NCI-H2227 treated with DMSO at 0.1 percent for 48 hours (cell line): ENCODE measurements around the gene NOL4L.

Experiments
- DNase-seq: peaks from one replicate; lab custom pipeline; 2025; lab: John Stamatoyannopoulos, UW

Gene NOL4L

DNA sequence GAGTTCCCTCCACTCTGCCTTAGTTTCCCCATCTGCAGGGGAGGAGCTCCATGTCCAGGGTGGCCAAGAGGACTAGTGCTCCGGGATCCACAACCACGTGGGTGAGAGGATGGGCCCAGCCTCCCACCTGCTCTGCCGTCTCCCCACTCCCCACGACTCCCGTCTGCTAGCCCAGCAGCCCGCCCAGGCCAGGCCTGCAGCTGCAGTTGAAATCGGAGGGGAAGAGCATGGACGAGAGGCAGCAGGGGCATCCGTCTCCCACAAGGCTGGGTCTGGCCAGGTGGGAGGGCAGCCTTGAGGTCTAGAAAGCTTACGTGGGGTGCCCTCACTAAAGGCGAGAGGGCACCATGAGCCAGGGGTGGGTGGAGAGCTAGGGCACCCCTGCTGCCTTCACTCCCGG is 8.6 kb downstream of the NOL4L start:
- no peak for DNase-seq

DNA sequence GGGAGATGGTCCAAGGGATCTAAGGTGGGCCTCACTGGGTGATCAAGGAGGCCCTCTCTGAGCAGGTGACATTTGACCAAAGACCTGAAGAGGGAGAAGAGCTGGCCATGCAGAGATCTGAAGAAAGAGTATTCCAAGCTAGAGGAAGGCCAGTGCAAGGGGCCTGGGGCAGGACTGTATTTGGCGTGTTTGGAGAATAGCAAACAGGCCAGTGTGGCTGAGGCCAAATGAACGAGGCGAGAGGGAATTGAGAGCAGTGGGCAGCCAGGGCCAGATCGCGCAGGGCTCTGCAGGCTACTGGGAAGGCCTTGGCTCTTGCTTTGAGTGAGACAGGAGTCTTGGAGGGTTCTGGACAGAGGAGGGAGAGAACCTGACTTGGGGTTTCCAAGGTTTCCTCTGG is 9.3 kb downstream of the NOL4L start:
- no peak for DNase-seq

DNA sequence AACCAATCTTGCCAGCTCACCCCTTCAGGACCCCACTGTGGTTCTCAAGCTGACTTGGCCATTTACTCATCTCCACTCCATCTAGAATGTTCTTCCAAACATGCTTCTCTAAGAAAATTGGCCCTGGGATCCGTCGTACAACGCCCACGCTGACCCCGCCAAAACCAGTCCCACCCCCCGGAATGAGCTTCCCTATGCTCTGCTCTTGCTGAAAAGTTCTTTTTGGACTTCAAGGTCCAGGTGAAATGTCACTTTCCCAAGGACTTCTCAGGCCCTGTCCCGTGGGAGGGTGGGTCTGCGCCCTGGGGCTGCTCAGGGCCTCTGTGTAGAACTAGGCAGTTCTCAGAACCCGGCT is 9.9 kb downstream of the NOL4L start:
- no peak for DNase-seq

DNA sequence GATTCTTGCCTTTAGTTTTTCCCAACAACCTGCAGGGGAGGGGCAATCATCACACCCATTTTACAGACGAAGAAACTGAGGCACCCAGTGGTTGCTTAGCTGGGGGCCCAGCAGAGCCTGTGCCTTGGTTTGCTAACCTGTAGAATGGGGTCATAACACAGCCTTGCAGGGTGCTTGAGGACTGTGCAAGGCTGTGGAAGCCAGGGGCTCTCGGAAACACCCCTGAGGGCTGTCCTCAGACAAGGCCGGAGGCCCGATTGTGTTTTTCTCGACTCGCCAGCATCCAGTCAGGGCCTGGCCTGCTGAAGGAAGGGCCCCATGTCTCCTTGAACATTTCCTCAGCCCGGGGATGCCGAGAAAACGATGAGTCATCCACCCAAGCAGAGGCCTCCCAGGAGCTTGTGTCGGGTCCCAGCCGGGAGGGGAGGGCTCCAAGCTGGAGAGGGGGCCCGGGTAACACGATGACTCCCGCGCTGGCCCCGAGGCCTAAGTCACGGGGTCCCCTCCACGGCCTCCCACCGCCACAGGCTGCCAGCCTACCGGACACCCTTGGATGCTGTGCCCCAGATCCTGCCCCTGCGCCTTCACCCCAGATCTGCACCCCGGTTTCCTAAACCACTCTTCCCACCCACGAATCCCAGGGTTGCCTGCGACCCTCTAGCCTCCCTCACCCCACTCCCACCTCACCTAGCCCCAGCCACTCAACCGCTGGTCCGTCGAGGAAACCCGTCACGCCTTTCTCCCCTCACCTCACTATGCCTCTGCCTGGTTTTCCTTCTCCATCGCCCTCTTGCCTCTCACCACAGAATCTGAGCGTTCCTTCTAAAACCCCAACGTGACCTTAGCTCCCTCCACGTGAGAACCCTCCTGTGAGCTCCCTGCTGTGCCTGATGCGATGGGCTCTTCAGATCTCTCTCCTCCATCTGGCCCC is 10.6 kb downstream of the NOL4L start:
- DNase-seq = no peak

DNA sequence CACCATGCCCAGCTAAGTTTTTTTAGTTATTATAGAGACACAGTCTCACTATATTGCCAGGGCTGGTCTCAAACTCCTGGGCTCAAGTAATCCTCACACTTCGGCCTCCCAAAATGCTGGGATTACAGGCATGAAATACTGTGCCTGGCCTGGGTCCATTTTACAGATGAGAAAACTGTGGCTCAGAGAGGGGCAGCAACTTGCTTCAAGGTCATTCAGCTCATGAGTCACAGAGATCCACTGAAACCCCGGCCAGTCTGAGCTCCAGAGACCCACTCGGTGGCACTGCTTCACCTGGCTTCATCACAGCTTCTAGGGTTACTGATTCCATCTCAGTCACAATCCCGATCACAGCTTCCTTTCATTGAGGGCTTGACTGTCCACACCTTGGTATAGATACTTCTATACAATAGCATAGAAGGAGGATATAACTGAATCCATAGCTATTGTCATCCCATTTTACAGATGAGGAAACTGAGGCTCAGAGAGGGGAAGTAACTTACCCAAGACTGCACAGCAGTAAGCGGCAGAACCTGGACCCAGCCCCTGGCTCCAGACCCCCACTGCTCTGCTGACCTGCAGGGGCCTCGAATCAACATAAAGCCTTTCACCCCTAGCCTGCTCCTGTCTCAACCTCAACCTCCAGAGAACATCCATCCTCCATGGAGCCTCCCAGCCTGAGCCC is 11.8 kb downstream of the NOL4L start:
- no peak for DNase-seq

DNA sequence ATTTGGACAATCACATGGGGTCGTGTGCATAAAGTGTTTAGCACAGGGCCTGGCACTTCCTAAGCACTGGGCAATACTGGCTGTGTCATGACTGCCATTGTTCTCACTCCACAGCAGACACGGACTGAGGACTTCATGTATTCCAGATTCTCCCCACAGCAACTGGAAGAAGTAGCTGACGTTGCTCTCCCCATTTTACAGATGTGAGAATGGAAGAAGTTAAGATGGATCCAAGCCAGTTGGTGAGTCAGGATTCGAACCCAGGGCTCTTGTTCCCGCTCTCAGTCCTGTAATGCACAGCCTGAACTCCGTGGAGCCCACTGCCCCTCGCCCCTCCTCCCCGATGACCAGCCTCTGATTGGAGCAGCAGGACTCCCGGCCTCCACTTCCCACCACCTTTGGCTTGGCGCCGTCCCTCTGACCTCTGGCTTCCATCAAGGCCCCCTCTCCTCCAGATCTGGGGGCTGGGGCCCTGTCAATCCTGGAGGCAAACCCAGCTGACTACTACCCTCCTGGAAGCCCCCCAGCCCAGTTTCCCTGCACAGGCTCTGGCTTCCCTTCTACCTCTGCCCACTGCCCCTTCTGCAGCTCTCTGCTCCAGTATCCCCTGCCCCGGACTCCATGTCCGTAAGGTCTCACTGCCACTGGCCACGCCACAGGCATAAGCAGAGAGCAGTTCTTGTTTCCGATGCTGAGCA is 12.7 kb downstream of the NOL4L start:
- DNase-seq = no peak

DNA sequence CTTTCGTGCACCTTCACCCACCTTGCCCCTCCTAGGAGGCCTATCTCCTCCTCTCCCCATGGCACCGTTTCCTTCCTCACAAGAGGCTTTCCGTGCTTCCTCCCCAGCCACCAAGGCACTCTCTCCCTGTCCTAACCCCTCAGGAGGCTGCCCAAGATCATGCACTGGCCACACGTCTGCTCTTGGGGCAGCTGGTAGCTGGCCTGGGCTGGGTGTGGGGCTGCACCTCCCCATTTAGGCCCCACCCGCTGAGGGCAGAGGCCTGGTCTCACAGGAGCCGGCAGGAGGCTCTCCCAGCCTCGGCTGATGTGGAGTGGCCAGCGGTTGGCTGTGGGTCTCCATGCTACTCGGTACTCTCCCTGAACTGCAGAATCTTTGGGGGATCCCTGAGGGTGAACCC is 13.6 kb downstream of the NOL4L start:
- no peak for DNase-seq

DNA sequence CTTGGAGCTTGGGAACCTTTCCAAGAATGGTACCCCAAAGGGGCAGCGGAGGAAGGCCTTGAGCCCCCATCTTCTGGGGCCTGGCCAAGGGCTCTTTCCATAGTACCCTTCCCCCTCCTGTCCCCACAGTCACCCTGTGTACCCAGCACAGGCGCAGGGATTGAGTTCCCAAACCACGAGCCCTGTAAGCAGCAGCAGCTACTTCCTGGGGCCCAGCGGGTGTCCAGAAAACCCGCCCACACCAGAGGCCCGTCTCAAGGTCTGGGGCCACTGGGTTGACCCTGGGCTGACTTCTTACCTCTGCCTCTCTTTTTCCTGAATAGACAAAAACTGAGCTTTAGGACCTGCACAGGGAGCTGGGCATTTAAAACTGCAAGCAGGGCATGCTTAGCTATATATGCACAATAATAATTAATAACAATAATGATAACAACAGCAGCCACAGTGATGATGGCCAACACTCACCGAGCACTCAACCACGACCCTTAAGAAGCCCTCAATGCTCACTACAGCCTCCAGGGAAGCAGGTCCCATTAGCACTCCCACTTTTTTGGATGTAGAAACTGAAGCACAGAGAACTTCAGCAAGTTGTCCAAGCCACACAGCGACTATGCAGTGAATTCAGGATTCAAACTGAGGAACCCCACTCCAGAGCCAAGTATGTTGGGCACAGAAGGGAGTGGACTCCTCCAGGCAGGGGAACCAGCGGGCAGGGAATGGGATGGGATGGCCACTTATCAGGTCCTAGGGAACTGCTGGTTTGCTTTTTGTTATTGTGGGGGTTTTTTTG is 14.5 kb downstream of the NOL4L start:
- DNase-seq = no peak

DNA sequence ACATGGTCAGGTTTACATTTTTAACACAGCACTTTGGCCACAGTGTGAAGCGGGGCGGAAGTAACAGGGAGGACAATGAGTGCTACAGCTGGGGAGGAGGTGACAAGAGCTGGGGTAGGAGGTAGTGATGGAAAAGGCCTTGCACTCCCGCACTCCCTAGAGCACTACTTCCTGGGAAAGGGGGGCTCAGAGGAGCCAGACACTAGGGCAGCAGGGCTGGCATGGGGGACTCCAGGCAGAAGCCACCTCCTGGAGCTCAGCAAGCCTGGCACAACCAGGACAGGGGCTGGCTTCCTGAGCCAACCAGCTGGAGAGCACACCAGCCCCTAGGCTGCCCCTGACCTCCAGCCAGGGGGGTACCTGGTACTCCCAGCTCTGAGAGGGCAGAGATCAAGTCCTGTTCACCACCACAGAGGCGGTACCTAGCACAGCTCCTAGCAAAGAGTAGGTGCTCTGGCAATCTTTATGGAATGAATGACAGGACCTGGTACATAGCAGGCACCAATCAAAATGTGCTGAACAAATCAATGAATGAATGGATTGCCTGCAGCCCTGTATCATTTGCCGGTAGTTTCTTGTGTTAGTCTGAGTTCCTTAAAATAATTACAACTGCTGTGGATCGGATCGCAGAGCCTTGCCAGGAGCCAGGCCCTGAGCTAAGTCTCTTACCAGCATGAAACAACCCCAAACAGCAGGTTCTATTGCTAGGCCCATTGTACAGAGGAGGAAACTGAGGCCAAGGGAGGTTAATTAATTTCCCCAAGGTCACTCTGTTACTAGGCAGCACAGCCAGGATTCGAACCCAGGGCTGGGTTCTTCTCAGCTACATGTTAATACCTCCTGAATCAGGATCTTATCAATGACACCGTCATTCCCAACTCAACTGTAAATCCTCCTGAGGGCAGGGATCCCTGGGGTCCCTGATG is 15.5 kb downstream of the NOL4L start:
- no peak for DNase-seq

DNA sequence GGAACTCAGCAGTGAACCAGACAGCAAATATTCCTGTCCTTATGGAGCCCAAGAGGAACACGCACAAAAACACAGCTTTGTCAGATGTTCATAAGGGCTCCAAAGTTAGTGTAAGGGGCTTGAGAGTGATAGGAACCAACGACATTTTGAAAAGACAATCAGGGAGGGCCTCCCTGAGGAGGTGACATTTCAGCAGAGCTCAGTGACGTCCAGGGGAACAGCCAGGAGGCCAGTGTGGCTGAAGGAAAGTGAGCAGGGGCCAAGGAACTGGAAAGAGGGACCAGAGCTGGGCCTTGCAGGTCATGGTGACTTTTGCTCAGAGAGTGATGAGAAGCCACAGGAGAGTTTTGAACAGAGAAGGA is 16.1 kb downstream of the NOL4L start:
- no peak for DNase-seq

DNA sequence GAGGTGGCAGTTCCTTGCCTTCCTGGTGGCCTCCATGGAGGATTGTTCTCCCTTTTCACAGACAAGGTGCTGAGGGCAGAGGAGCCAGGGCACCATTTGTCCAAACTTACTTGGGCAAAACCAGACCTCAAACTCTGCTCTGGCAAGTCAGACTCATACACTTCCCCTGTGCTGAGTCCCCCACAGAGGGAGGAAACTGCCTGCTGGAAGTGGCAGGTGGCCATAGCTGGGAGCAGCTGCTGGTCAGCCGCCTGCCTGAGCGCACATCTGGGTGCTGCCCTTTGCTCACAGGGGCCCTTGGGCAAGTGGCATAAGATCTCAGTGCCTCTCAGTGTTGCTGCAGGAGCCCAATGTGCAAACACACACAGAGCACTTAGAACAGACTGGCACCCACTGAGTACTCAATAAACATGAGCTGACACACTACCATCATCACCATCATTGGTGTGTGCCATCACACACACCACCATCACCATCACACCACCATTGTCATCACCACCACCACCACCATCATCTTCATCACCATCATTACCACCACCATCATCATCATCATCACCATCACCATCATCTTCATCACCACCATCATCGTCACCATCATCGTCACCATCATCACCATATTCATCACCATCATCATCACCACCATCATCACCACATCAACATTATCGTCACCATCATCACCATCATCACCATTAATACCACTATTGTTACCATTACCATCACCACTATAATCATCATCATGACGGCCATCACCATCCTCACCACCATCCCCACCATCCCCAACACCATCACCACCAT is 17.6 kb downstream of the NOL4L start:
- DNase-seq = no peak

DNA sequence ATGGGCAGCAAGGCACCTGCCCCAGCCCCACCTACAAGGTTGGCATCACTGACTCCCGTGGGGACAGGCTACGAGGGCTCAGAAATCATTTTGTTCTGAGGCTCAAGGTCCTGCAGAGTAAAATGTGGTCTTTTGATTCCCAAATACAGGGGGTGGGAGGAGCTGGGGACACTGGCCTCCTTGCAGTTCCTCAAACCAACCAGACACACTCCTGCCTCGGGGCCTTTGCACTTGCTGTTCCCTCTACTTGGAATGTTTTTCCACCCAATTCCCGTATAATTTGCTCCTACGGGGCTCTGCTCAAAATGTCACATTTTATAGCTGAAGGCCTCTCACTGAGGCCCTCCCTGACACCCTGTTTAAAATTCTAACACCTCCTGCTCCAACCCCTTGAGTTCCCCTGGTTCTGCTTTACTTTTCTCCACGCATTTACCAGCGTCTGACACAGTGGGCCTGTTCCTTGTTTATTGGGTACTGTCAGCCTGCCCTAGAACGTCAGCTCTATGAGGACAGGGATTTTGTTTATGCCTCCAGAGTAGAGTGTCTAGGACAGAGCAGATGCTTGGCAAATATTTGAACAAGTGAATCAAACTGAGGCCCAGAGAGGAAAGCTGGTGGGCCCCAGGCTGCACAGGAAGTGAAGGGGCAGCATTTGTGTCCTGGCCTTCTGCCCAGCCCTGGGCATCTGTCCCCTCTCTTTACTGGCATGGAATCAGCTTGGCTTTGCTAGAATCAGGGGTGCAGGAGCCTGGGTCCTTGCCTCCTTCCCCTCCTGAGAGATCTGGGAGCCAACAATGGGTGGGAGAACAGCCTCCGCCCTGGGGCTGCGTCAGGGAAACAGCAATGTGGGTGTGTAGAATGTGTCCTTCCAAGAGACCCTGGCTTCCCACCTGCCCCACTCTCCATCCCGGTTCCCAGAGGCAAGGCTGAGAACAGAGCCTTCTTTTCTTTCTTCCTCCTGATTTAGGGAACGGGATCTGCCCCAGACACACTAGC is 18.5 kb downstream of the NOL4L start:
- DNase-seq = no peak

DNA sequence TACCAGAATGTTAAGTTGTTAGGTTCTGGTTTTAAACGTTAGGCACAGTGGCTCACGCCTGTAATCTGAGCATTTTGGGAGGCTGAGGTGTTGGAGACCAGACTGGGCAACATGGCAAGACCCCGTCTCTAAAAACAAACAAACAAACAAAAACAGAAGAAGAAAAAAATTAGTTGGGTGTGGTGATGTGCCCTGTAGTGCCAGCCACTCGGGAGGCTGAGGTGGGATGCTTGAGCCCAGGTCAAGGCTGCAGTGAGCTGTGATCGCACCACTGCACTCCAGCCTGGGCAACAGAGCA is 19.4 kb downstream of the NOL4L start:
- DNase-seq = no peak

DNA sequence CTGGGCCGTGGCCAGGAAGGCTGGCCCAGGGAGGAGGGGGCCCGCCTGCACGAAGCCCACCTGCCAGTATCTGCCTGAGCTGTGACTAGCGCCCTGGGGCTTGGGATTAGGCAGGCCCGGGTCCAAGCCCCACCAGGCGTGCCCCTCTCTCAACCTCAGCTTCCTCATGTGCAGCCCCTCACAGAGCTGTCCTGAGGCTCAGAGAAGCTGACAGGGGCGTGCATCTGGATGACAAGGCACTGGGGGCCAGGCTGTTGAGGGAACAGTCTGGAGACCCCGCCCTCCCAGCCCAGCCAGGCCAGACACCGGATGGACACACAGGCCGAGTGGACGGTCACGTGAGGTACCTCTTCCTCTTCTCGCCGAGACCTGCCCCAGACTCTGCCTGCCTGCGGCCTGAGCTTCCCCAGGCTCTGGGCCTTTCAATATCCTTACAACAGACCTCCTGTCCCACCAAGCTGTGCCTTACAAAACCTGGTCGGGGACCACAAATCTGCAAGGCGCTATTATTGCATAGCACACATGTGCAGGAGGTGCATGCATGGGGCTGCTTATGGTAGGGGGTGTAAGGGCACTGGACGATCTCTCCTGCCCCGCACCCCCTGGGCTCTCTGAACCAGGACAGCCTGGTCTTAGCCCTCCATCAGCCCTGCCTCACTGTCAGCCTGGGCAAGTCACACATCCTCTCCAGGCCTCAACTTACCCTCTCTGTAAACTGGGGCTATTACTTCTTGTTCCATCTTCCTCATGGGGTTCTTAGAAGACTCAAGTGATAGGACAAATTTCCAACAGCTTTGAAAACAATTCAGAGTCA is 20.0 kb downstream of the NOL4L start:
- no peak for DNase-seq

DNA sequence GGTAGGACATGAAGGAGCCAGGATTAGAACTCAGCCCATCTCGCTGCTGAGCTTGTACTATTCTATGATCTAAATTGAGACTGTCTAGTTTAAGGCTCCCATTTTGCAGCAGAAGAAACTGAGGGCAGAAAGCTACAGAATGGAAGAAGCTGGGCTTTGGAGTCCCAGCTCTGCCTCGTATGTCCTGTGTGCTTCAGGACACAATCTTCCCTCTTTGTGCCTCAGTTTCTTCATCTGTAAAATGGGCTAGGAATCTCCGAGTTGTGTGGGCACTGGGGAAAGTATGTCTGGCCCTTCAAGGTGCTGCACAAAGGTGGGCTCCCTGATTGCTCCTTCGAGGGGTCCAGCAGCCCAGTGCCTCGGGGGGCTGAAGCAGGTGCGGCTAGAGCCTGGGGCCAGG is 20.7 kb downstream of the NOL4L start:
- DNase-seq = no peak

DNA sequence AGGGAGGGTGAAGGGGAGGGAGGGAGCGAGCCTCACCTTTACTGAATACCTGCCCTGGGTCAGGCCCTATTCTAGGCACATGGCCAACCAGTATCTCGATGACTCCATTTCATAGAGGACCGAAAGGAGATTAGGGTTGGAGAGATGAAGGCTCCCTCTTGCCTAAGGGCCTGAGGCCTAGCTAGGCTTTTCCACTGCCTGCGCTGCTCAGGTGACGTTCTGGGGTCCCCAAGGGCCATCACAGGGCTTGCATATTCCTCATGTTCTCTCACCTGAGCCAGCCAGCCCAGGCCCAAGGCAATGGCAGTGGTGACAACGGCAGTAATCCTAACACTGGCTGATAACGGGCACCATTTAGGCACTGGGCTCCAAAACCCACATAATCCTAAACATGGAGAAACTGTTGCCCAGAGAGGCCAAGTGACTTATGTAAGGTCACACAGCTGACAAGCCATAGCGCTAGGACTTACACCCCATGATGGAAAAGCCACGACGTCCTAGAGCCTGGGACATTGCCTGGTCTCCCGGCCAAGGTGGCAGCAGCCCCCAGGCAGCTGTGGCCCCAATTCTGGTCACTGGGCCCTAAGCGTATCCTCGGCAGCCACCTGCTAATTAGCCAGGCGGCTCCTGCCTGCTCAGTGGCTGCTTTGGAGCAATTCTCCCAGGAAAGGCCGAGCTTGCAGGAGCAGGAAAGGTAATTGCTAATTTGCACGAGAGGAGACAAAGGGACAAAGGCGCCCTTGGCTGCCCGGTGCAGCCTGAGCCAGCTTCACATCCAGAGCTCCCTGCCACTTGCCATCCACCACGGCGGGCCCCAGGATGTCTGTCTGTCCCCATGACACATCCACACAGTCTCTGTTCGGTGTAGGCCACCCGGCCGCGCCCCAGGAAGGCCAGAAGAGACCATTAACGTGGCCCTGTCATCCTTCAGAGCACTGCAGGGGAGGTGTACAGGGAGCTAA is 21.5 kb downstream of the NOL4L start:
- DNase-seq = peak; percentile 54

DNA sequence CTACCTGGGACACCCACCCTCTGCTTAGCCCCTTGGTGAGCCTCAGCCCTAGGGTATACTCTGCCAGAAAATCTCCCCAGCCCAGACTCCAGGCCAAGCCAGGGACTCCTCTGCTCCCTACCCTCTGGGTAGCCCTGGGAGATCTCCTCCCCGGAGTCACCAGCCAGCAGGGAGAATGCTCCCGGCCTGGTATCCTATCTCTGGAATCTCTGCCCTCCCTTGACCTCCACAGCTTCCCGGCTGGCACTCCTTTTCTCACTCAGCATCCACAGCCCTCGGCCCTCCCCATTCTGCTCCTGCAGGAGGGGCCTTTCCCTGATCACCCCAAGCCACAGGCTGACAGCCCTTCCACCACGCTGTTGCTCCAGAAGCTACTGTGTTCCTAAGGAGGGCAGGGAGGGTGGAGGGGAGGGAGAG is 22.6 kb downstream of the NOL4L start:
- no peak for DNase-seq
